ENCODE results near the gene TYMS.
A peak's percentile ranks its signal among the peaks of the same experiment; 100 is the strongest.

Gene TYMS

GRCh38 chr18:657311-658000 lies at the start of gene TYMS:
TYMS (plus strand) TSS chr18:657653; CDS start chr18:657743, 90 bp downstream.
- Histone ChIP-seq H3K9me3 (ENCODE audit: control insufficient read depth, insufficient read depth, low read depth, low read length) (peaks cover 8% of the 10 kb centered on the region; the same call in 1 of the 2 replicates), H3K27ac (ENCODE audit: low read depth, low read length) (peak within 1 kb of the TSS; percentile 89), H3K4me1 (ENCODE audit: control insufficient read depth, insufficient read depth, low read length) (peaks cover 16% of the 10 kb centered on the region; the same call in 1 of the 2 replicates), H3K36me3 (ENCODE audit: control insufficient read depth, insufficient read depth, low read length) (peaks cover 36% of the 10 kb centered on the region), H3K27me3 (ENCODE audit: control insufficient read depth, insufficient read depth, low read length) (no peaks in the 10 kb centered on the region), H3K4me3 (ENCODE audit: low read depth, low read length) (peak within 1 kb of the TSS; percentile 91), H3K9ac (ENCODE audit: low read length) (peak within 1 kb of the TSS; percentile 94)

DNA sequence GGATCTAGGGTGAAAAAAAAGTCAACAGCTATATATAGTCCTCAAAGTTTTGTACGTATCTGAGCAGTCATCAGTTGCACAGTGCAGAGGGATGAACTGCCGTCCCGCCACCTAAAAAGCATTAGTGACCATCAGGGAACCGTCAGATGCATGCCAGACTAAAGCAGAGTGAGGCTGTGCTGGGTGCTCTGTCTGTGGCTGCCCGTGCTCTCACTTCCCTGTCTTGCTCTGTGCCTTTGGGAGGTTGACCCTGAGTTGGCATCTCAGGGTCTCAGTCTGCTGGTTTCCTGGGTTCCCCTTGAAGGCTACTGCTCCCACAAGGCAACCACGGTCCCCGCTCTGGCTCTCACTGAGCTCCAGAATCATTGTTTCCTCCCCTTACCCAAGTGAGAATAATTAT lies 49.5 kb upstream of the TYMS start:
- no peak overlapping the region for H3K9ac ChIP-seq (ENCODE audit: low read length)
- H3K27me3 ChIP-seq (ENCODE audit: control insufficient read depth, insufficient read depth, low read length) = no peaks in the 10 kb centered on the region
- no peak overlapping the region for H3K27ac ChIP-seq (ENCODE audit: low read depth, low read length)
- no peaks in the 10 kb centered on the region for H3K36me3 ChIP-seq (ENCODE audit: control insufficient read depth, insufficient read depth, low read length)
- H3K4me3 ChIP-seq (ENCODE audit: low read depth, low read length) = no peak overlapping the region
- no peaks in the 10 kb centered on the region for H3K4me1 ChIP-seq (ENCODE audit: control insufficient read depth, insufficient read depth, low read length)
- H3K9me3 ChIP-seq (ENCODE audit: control insufficient read depth, insufficient read depth, low read depth, low read length) = no peaks in the 10 kb centered on the region

DNA sequence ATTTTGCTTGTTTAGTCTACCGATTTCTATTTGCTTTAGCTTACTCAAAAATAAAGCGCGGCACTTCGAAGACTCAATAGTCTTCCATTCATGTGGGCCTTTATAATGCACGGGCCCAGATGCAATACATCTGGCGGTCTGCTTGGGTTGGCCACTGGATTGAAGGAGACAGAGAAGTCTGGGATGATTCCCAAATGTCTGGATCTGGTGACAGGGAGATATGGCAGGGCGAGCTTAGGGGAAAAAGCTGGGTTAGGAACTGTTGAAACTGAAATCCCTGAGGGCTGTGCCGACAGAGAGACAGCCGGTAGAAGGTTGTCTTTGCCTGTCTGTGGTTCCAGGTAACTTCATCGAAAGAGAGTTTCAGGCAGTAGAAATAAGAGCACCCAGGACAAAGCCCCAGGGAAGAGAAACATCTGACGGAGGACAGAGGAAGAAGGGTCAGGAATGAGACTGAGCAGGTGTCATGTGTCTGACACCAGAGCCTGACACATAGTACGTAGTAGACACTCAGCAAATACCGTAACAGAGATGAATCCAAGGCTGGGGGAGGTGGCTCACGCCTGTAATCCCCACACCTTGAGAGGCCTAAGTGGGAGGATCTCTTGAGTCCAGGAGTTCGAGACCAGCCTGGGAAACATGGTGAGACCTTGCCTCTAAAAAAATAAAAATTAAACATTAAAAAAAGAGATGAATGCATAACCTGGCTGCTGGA lies 47.1 kb upstream of the TYMS start:
- Histone ChIP-seq H3K36me3 (ENCODE audit: control insufficient read depth, insufficient read depth, low read length) (no peaks in the 10 kb centered on the region), H3K4me1 (ENCODE audit: control insufficient read depth, insufficient read depth, low read length) (no peaks in the 10 kb centered on the region), H3K27ac (ENCODE audit: low read depth, low read length) (no peak overlapping the region), H3K4me3 (ENCODE audit: low read depth, low read length) (no peak overlapping the region), H3K9ac (ENCODE audit: low read length) (no peak overlapping the region), H3K27me3 (ENCODE audit: control insufficient read depth, insufficient read depth, low read length) (no peaks in the 10 kb centered on the region), H3K9me3 (ENCODE audit: control insufficient read depth, insufficient read depth, low read depth, low read length) (no peaks in the 10 kb centered on the region)

DNA sequence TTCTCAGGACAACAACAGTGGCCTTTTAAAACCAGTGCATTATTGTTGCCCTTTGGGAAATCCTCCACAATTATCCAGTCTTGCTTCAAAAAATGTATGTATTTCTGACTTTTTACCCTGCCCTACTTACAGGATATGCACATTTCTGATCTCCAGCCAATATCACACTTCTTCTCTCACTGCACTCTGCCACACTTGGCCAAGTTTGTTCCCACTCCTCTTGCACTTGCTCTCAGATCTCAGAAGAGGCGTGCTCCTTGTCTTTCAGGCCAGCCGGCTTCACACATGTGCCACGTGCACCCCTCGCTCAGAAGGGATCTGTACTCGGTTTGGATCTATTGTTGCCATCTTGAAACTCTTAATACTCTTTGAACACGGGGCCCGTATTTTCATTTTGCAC lies 45.3 kb upstream of the TYMS start:
- Histone ChIP-seq H3K4me3 (ENCODE audit: low read depth, low read length) (no peak overlapping the region), H3K27me3 (ENCODE audit: control insufficient read depth, insufficient read depth, low read length) (no peaks in the 10 kb centered on the region), H3K36me3 (ENCODE audit: control insufficient read depth, insufficient read depth, low read length) (no peaks in the 10 kb centered on the region), H3K9me3 (ENCODE audit: control insufficient read depth, insufficient read depth, low read depth, low read length) (no peaks in the 10 kb centered on the region), H3K9ac (ENCODE audit: low read length) (no peak overlapping the region), H3K4me1 (ENCODE audit: control insufficient read depth, insufficient read depth, low read length) (no peaks in the 10 kb centered on the region), H3K27ac (ENCODE audit: low read depth, low read length) (no peak overlapping the region)

GRCh38 chr18:614193-614592 lies 43.3 kb upstream of the TYMS start:
- no peak overlapping the region for H3K9ac ChIP-seq (ENCODE audit: low read length)
- H3K4me1 ChIP-seq (ENCODE audit: control insufficient read depth, insufficient read depth, low read length) = no peaks in the 10 kb centered on the region
- no peaks in the 10 kb centered on the region for H3K9me3 ChIP-seq (ENCODE audit: control insufficient read depth, insufficient read depth, low read depth, low read length)
- H3K27me3 ChIP-seq (ENCODE audit: control insufficient read depth, insufficient read depth, low read length) = no peaks in the 10 kb centered on the region
- no peak overlapping the region for H3K27ac ChIP-seq (ENCODE audit: low read depth, low read length)
- H3K36me3 ChIP-seq (ENCODE audit: control insufficient read depth, insufficient read depth, low read length) = no peaks in the 10 kb centered on the region
- no peak overlapping the region for H3K4me3 ChIP-seq (ENCODE audit: low read depth, low read length)

- Histone ChIP-seq H3K36me3 (ENCODE audit: control insufficient read depth, insufficient read depth, low read length) (no peaks in the 10 kb centered on the region), H3K27ac (ENCODE audit: low read depth, low read length) (no peak overlapping the region), H3K9ac (ENCODE audit: low read length) (no peak overlapping the region)
These were observed 42.3 kb upstream of the TYMS start for GRCh38 chr18:615092-615521.

DNA sequence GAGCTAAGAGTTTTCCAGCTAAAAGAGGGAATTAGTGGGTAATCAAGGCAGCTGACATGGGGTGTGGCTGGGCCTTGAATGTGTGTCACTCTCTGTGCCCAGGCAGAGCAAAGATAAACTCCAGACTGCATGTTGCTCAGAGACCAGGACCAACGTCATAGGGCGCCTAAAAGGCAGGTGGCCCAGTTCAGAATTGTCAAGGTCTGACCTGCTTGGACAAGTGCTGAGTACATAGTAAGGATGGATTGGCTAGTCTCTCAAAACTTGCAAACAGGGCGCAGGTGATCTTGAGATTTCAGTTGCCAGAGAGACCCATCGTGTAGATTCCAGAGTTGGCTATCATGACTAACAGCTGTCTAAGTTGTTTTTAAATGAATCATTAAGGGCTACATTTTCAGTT lies 41.7 kb upstream of the TYMS start:
- no peak overlapping the region for H3K9ac ChIP-seq (ENCODE audit: low read length)
- no peaks in the 10 kb centered on the region for H3K4me1 ChIP-seq (ENCODE audit: control insufficient read depth, insufficient read depth, low read length)
- H3K9me3 ChIP-seq (ENCODE audit: control insufficient read depth, insufficient read depth, low read depth, low read length) = no peaks in the 10 kb centered on the region
- H3K27ac ChIP-seq (ENCODE audit: low read depth, low read length) = no peak overlapping the region
- H3K27me3 ChIP-seq (ENCODE audit: control insufficient read depth, insufficient read depth, low read length) = no peaks in the 10 kb centered on the region
- no peaks in the 10 kb centered on the region for H3K36me3 ChIP-seq (ENCODE audit: control insufficient read depth, insufficient read depth, low read length)
- no peak overlapping the region for H3K4me3 ChIP-seq (ENCODE audit: low read depth, low read length)

More at GRCh38 chr18:615092-615521, 42.3 kb upstream of the TYMS start:
- no peaks in the 10 kb centered on the region for H3K9me3 ChIP-seq (ENCODE audit: control insufficient read depth, insufficient read depth, low read depth, low read length)
- H3K4me3 ChIP-seq (ENCODE audit: low read depth, low read length) = no peak overlapping the region
- H3K27me3 ChIP-seq (ENCODE audit: control insufficient read depth, insufficient read depth, low read length) = no peaks in the 10 kb centered on the region
- no peaks in the 10 kb centered on the region for H3K4me1 ChIP-seq (ENCODE audit: control insufficient read depth, insufficient read depth, low read length)

GRCh38 chr18:616380-616995 lies 41.0 kb upstream of the TYMS start:
- H3K4me1 ChIP-seq (ENCODE audit: control insufficient read depth, insufficient read depth, low read length) = no peaks in the 10 kb centered on the region
- H3K36me3 ChIP-seq (ENCODE audit: control insufficient read depth, insufficient read depth, low read length) = no peaks in the 10 kb centered on the region
- no peak overlapping the region for H3K4me3 ChIP-seq (ENCODE audit: low read depth, low read length)
- H3K9me3 ChIP-seq (ENCODE audit: control insufficient read depth, insufficient read depth, low read depth, low read length) = no peaks in the 10 kb centered on the region
- no peak overlapping the region for H3K9ac ChIP-seq (ENCODE audit: low read length)
- H3K27ac ChIP-seq (ENCODE audit: low read depth, low read length) = no peak overlapping the region
- H3K27me3 ChIP-seq (ENCODE audit: control insufficient read depth, insufficient read depth, low read length) = no peaks in the 10 kb centered on the region

DNA sequence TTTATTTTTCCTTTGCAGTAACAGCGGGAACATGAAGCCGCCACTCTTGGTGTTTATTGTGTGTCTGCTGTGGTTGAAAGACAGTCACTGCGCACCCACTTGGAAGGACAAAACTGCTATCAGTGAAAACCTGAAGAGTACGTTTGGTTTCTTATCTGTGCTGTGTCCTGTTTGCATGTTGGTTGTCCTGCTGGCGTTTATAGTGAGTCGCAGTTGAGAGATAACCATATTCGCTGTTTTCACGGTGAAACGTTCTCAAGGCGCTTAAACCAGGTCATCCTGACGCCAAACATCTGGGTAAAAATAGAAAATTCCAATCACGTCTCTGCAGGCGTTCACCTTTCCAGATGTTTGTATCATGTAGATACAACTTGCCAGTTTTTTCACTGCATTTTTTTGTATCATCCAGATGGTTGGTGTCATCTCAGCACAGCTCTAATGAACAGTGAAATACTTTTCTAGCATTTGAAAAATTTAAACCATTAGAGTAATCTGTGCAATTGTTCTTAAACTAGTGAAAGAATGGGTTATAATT lies 39.4 kb upstream of the TYMS start:
- Histone ChIP-seq H3K27ac (ENCODE audit: low read depth, low read length) (no peak overlapping the region), H3K4me3 (ENCODE audit: low read depth, low read length) (no peak overlapping the region), H3K27me3 (ENCODE audit: control insufficient read depth, insufficient read depth, low read length) (no peaks in the 10 kb centered on the region), H3K9ac (ENCODE audit: low read length) (no peak overlapping the region), H3K9me3 (ENCODE audit: control insufficient read depth, insufficient read depth, low read depth, low read length) (no peaks in the 10 kb centered on the region), H3K4me1 (ENCODE audit: control insufficient read depth, insufficient read depth, low read length) (no peaks in the 10 kb centered on the region), H3K36me3 (ENCODE audit: control insufficient read depth, insufficient read depth, low read length) (no peaks in the 10 kb centered on the region)

DNA sequence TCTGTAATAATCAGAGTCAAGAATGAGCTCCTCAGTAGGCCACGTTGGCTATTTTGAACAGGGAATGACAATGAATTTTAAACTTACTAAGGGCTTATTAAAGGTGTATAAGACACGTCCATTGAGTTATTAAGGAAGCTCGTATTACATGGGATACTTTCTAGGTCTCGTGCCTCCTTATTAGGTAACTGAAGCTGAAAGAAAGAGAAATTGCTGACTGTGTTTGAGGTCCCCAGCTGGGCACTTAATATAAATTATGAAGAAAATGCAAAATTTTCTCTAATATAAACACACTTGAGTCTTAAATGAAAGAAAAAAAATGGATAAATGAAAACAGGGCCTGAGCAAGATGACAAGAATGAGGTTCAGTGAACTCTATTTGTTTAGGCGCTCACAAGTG lies 38.8 kb upstream of the TYMS start:
- Histone ChIP-seq H3K4me1 (ENCODE audit: control insufficient read depth, insufficient read depth, low read length) (no peaks in the 10 kb centered on the region), H3K36me3 (ENCODE audit: control insufficient read depth, insufficient read depth, low read length) (no peaks in the 10 kb centered on the region), H3K27ac (ENCODE audit: low read depth, low read length) (no peak overlapping the region), H3K9me3 (ENCODE audit: control insufficient read depth, insufficient read depth, low read depth, low read length) (no peaks in the 10 kb centered on the region), H3K27me3 (ENCODE audit: control insufficient read depth, insufficient read depth, low read length) (no peaks in the 10 kb centered on the region), H3K4me3 (ENCODE audit: low read depth, low read length) (no peak overlapping the region), H3K9ac (ENCODE audit: low read length) (no peak overlapping the region)
